ENCODE data around the gene DDX4. TPM values are rescaled to one million over a fixed set of nuclear protein-coding genes. Genes with fewer than 3 reads are reported as not detected.

The DDX4 gene
- total RNA-seq, result under 0.01 TPM in 1 of 2 replicates, not detected in the other

DNA sequence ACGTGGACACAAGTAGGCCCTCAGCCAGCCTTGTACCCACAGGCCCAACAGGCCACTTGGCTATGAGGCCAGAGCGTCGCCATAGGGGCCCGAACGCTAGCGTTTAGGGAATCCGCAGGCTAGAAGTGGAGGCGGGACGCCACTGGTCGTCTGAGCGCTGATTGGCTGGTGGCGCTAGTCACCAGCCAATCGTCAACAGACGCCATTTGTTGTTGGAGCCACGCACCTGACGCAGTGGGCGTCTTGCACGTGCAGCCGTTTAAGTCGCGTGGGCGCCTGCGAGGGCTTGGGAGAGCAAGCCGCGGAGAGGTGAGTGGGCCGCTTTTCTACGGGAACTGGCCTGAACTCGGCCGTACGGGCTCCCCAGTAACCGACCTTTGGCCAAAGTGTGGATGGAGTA lies at the start of gene DDX4:
Gene DDX4, plus strand, starts transcription at position 269 of the 400 bp plus-strand sequence. CDS start 903 bp downstream, outside the sequence.

DNA sequence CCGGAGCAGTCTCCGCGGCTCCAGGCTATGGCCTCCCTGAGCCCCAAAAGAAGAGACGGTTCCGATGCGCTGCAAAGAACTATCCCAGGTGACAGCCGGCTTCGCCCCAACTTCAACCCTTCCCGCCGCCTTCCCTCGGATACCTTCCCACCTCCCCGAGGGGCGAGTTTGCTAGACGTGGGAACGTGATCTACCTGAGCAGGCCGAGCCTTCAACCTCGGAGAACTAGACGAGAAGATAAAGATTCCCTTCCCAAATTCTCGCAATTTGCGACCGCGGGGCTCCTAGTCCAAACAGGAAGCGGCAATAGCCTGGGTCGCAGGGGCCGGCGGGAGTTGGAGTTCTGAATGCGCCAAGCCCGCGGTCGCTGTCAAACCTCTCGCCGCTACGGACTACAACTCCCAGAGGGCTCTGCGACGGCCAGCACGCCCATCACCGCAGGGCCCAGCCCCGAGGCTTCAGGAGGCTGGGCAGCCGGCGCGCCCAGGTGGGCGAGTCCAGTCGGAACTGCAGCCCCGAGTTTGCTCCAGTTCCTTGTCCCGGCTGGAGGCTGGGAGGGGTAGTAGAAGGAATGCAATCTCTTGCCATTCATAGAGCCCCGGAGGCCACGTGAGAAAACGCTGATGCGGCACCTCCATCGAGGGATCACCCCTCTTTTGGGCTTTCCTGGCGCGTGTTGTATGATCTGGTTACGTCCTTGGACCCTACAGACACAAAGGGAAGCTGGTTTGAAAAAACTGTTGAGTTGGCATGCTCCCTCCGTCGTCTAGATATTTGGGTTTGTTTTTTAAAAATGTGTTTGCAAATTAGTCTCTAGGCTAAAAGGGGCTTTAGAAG lies 25.6 kb upstream of the DDX4 start, which contains the start of gene SLC38A9:
Gene SLC38A9, minus strand, starts transcription at position 302 of the 837 bp plus-strand sequence. CDS start 14,366 bp downstream, outside the sequence.

DNA sequence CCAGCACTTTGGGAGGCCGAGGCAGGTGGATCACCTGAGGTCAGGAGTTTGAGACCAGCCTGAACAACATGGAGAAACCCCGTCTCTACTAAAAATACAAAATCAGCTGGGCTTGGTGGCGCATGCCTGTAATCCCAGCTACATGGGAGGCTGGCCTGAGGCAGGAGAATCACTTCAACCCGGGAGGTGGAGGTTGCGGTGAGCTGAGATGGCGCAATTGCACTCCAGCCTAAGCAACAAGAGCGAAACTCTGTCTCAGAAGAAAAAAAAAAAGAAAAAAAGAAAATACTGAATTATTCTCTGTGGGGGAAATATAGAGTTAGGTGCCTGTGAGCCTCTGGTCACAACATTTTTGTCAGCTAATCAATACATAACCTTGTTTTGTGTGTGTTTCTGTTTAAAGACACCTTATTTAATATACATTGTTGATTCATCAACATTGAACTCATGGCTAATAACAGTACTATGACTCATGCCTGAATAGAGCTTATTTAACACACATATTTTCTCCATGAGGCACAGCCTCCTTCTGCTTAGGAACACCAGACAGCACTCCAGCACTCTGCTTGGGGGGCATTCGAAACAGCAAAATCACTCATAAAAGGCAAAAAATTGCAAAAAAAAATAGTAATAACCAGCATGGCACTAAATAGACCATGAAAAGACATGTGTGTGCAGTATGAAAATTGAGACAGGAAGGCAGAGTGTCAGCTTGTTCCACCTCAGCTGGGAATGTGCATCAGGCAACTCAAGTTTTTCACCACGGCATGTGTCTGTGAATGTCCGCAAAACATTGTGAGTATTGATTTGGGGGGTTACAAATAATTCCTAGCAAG lies 113.2 kb downstream of the DDX4 start, which contains the start of gene IL31RA:
Gene IL31RA, plus strand, starts transcription at position 519 of the 836 bp plus-strand sequence. Its CDS starts 214 bp downstream, at position 733.

Other genes starting within 250 kb of the DDX4 start
- gene PLPP1, start 203.1 kb upstream of the DDX4 start, total RNA-seq, result 237 and 326 TPM in 2 replicates
- 34.6 and 39.7 TPM in 2 replicates for gene SLC38A9, start 25.7 kb upstream of the DDX4 start, total RNA-seq
- gene IL31RA, start 113.3 kb downstream of the DDX4 start, total RNA-seq, result 0.66 and 3.3 TPM in 2 replicates

Data from smooth muscle cell of trachea (primary cell).